Amniotic stem cell (primary cell): ENCODE measurements around the gene C17orf67.

ENCODE experiments used
- DNase-seq: peaks from one replicate; lab custom pipeline; 2025; lab: John Stamatoyannopoulos, UW

The C17orf67 gene

GRCh38 chr17:56833057-56833808, 487 bp downstream of the C17orf67 start:
- peak; percentile 58 for DNase-seq

GRCh38 chr17:56832446-56832845, 1.3 kb downstream of the C17orf67 start:
- no peak for DNase-seq

- DNase-seq = no peak
Measured at GRCh38 chr17:56831369-56832095, 2.2 kb downstream of the C17orf67 start.

- DNase-seq = no peak
Measured at GRCh38 chr17:56830726-56831368, 2.9 kb downstream of the C17orf67 start.

- DNase-seq = no peak
Measured at GRCh38 chr17:56826611-56827414, 6.9 kb downstream of the C17orf67 start.

GRCh38 chr17:56824503-56824902, 9.2 kb downstream of the C17orf67 start:
- DNase-seq = no peak

- no peak for DNase-seq
Measured at GRCh38 chr17:56823848-56824247, 9.9 kb downstream of the C17orf67 start.

GRCh38 chr17:56822725-56823124, 11.0 kb downstream of the C17orf67 start:
- no peak for DNase-seq

GRCh38 chr17:56821847-56822534, 11.7 kb downstream of the C17orf67 start:
- DNase-seq = no peak

- no peak for DNase-seq
Measured at GRCh38 chr17:56820207-56820606, 13.5 kb downstream of the C17orf67 start.

- DNase-seq = peak; percentile 5
Measured at GRCh38 chr17:56819431-56820145, 14.1 kb downstream of the C17orf67 start.

GRCh38 chr17:56819030-56819429, 14.7 kb downstream of the C17orf67 start:
- DNase-seq = no peak

GRCh38 chr17:56817066-56817465, 16.7 kb downstream of the C17orf67 start:
- no peak for DNase-seq

- peak; percentile 64 for DNase-seq
Measured at GRCh38 chr17:56815711-56816110, 18.0 kb downstream of the C17orf67 start.

GRCh38 chr17:56812901-56813388, 20.8 kb downstream of the C17orf67 start:
- no peak for DNase-seq

- DNase-seq = no peak
Measured at GRCh38 chr17:56810891-56811775, 22.6 kb downstream of the C17orf67 start.

- DNase-seq = no peak
Measured at GRCh38 chr17:56810343-56810742, 23.4 kb downstream of the C17orf67 start.

- no peak for DNase-seq
Measured at GRCh38 chr17:56809820-56810179, 23.9 kb downstream of the C17orf67 start.

GRCh38 chr17:56809106-56809819, 24.5 kb downstream of the C17orf67 start:
- DNase-seq = no peak
